HG03521 (cell line): ENCODE results near the gene CARD14.
"Not testable (repeated sequence)": the region's sequence is repeated elsewhere in the genome, so short reads cannot be mapped to it uniquely, and the experiment has no call there.

Experiments
- ATAC-seq: cut with Tn5 transposase; IDR thresholded peaks from one replicate; pipeline ENCODE4 v1.9.1; 2021; ENCODE audit warnings: mild to moderate bottlenecking, moderate library complexity; ENCODE audit not compliant: unreplicated experiment

Gene CARD14

GRCh38 chr17:80248001-80248893, 78.4 kb downstream of the CARD14 start:
- ATAC-seq: no peak

- no peak for ATAC-seq
Measured at GRCh38 chr17:80248894-80249710, 79.3 kb downstream of the CARD14 start.

- no peak for ATAC-seq
Measured at GRCh38 chr17:80251966-80252365, 82.1 kb downstream of the CARD14 start.

GRCh38 chr17:80252871-80253270, 83.0 kb downstream of the CARD14 start:
- ATAC-seq: no peak

- no peak for ATAC-seq
Measured at GRCh38 chr17:80253631-80254395, 84.0 kb downstream of the CARD14 start.

GRCh38 chr17:80254396-80255251, 84.8 kb downstream of the CARD14 start:
- no peak for ATAC-seq

GRCh38 chr17:80256034-80256350, 86.2 kb downstream of the CARD14 start:
- no peak for ATAC-seq

- no peak for ATAC-seq
Measured at GRCh38 chr17:80257716-80258213, 87.9 kb downstream of the CARD14 start.

GRCh38 chr17:80258296-80258695, 88.5 kb downstream of the CARD14 start:
- ATAC-seq: not testable (repeated sequence)
